T-helper 9 cell (primary cell): ENCODE measurements around the gene SKOR1.

Experiments
- DNase-seq: peaks from one replicate; pipeline ENCODE4 v3.0.0-alpha.2; 2020

SKOR1 gene

GRCh38 chr15:67854358-67854757 lies 29.0 kb downstream of the SKOR1 start:
- no peak for DNase-seq

- DNase-seq = no peak
Measured at GRCh38 chr15:67855842-67856241, 30.5 kb downstream of the SKOR1 start.

GRCh38 chr15:67857220-67857619 lies 31.9 kb downstream of the SKOR1 start:
- DNase-seq = no peak

- DNase-seq = no peak
Measured at GRCh38 chr15:67859331-67859946, 34.1 kb downstream of the SKOR1 start.

GRCh38 chr15:67861983-67862382 lies 36.7 kb downstream of the SKOR1 start:
- DNase-seq = no peak

GRCh38 chr15:67862750-67863441 lies 37.6 kb downstream of the SKOR1 start:
- DNase-seq = no peak

GRCh38 chr15:67863442-67863987 lies 38.2 kb downstream of the SKOR1 start:
- peak; percentile 51 for DNase-seq

GRCh38 chr15:67865331-67865730 lies 40.0 kb downstream of the SKOR1 start:
- no peak for DNase-seq

- DNase-seq = no peak
Measured at GRCh38 chr15:67865766-67866165, 40.5 kb downstream of the SKOR1 start.

GRCh38 chr15:67869701-67870100 lies 44.4 kb downstream of the SKOR1 start:
- no peak for DNase-seq

- no peak for DNase-seq
Measured at GRCh38 chr15:67870868-67871408, 45.6 kb downstream of the SKOR1 start.

- DNase-seq = no peak
Measured at GRCh38 chr15:67873777-67874176, 48.5 kb downstream of the SKOR1 start.

- DNase-seq = no peak
Measured at GRCh38 chr15:67878712-67879206, 53.5 kb downstream of the SKOR1 start.

- DNase-seq = no peak
Measured at GRCh38 chr15:67879440-67880129, 54.3 kb downstream of the SKOR1 start.

- DNase-seq = no peak
Measured at GRCh38 chr15:67880651-67881182, 55.4 kb downstream of the SKOR1 start.

GRCh38 chr15:67882487-67883233 lies 57.4 kb downstream of the SKOR1 start:
- DNase-seq = no peak

GRCh38 chr15:67883234-67883773 lies 58.0 kb downstream of the SKOR1 start:
- DNase-seq = no peak

GRCh38 chr15:67884009-67884408 lies 58.7 kb downstream of the SKOR1 start:
- DNase-seq = no peak
